ENCODE measurements around the gene ST8SIA6.
"Not testable (repeated sequence)": the region's sequence is repeated elsewhere in the genome, so short reads cannot be mapped to it uniquely, and the experiment has no call there.

ST8SIA6 gene

DNA sequence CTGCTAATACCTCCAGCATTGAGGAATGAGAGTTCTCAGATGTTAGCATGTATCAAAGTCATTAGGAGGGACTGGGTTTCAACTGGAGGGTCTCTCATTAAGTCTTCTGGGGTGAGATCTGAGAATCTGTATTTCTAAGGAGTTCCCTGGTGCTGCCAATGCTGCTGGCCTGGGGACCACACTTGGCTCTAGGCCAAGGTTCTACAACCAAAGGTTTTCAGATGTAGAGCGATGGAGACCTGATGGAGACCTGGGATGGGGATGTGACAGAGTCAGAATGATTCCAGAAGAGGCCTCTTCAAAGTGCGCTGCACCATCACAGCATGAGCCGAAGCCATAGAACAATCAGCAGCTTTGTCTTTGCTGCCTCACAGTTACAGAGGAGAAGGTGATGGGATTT, 27.2 kb downstream of the ST8SIA6 start:
- DNase-seq (ENCODE audit: low read depth in 2 of 2) = no peak

DNA sequence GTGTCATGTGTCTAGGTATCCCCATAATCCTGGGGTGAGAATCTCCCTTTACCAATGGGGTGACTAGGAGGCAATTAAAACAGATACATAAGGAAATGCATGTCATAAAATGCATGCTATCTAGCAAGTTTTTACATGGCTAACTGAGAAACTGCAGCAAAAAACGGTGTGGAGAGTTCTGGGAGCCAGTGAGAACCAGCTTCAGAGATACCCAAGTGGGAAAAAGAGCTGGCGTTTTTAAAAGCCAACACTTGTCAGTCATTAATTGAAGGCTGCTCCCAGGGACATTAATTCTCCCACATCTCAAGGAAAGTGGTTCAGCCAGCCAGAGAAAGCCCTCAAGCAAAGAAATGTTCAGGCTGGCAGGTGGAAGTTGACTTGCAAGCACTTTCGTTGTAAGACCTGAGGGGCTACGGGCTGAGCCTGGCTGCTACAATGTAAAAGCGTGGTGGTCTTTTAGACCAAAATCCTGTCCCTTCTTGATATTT, 28.1 kb downstream of the ST8SIA6 start:
- DNase-seq (ENCODE audit: low read depth in 2 of 2) = no peak

DNA sequence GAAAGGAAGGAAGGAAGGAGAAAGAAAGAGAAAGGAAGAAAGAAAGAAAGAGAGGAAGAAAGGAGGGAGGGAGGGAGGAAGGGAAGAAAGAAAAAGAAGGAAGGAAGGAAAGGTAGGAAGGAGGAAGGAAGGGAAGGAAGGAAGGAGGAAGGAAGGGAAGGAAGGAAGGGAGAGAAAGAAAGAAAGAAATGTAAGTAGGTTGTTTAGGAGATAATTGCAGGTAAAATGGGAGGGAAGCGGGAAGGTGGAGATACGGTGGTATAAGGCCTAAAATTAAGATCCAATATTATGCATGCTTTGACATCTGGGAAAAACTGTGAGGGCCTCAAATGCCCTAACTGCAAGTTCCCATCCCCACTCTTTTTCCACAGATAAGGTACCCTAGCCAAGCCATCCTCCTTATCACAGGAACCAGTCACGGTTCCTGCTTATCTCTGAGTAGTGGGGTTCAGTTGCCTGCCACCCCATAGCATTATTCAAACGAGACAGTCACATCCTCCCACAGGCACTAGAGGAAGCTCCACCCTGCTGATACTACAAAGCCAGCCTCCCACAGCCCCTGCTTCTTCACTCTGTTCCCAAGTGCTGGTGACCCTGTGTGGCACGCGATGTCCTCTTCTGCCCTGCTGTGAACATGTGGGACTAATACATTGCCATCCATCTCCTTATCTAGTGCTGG, 28.7 kb downstream of the ST8SIA6 start:
- peak in 1 of 2 donors; percentile 21 for DNase-seq (ENCODE audit: low read depth in 2 of 2)

DNA sequence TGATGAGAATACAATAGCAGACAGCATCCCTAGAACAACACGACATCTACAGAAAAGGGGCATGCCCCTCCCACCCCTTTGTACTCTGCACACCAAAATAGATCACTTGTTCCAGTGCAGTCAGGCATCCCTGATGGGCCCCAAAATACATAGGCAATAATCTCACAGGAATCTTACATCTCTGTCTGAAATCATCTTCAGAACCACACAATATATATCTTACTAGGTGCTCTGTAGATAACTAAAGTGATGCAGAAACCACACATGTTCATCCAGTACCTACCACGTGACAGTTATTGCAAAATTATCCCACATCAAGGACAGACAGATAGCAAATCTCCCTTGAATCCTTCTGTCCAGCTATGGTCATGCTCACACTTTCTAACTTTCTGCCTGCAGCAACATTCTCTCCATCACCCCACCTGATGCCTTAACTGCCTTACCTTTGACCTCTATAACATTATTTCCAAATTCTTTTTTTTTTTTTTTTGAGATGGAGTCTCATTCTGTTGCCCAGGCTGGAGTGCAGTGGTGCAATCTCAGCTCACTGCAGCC, 30.7 kb downstream of the ST8SIA6 start:
- DNase-seq (ENCODE audit: low read depth in 2 of 2) = no peak

DNA sequence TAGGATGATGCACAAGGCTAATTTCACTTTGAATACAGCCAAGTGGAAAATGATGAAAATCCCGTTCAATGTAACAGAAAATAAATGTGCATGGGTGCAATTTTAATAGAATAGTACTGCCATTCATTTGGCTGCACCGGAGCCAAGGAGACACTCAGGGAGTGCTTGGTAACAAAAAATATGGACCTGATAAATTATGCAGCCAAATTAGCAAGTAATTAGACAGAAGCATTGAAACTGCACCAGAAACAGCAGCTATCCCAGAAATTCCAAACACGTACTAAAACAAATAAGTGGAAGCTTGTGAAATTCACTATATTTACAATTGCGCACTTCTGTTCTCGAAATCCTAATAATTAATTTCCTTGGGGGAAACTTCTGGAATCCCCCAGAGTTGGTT, 31.5 kb downstream of the ST8SIA6 start:
- DNase-seq (ENCODE audit: low read depth in 2 of 2) = no peak

DNA sequence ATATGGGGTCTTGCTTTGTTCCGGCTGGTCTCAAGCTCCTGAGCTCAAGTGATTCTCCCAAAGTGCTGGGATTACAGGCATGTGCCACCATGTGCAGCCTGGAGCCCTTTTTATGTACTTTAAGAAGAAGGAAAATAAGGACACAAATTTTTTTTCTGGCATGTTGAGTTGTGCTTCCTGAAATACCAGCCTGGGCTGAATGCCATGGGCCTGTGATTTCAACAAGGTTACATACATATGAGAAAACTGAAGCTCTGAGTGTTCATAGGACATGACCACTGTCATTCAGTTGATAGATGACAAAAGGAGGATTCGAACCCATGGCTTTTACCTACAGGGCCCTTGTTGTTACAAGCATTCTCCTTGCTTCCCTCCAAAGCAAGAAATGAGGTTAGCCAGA, 36.1 kb downstream of the ST8SIA6 start:
- no peak for DNase-seq (ENCODE audit: low read depth in 2 of 2)

DNA sequence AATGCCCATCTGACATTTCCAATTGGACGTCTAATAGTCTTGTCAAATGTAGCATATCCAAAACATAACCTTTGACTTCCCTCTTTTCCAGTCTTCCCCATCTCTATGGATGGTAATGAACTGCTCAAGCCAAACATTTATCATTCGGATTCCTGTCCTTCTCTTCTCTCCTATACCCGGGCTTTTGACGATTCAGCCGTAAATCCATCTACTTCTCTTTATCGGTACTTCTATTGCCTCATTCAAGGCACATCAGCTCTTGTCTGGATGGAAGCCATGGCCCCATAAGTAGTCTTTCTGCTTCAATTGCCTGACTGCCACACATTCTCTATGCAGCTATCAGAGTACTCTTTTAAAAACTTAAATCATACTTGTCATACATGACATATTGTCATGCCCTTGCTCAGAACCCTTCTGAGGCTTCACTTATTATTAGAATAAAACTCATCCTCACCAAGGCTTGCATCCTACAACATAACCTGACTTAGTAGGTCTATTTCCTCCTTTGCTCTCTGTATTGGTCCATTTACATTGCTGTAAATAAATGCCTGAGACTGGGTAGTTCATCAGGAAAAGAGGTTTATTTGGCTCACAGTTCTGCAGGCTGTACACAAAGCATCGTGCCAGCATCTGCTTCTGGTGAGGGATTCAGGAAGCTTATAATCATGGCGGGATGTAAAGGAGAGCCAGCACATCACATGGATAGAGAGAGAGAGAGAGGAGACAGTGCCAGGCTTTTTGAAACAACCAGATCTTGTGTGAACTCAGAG, 37.8 kb downstream of the ST8SIA6 start:
- DNase-seq (ENCODE audit: low read depth in 2 of 2) = no peak

DNA sequence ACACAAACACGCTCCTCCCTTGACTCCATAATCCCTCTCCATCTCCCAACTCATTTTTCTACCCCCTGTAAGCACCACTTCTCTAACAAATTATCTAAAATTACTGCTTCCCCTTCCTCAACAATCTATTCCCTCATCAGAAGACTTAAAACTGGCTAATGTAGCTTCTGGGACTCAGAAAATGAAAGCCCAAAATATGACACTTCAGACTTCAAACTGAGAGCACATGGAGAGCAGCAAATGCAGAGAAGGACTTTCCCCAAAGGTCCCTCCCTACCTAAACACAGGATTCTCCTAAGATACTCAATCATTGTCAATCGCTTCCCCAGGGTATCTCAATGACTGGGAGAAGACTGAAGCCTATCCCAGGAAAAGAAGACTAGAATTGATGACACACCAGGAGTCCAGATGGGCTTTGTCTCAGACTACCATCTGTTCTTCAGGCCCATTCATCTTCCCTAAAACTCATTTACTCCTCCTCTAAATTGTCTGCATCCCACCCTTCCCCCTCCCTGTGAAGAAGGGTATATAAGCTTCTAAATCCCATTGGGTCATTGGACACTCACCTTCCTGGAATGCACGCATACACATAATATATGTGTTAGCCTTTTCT, 39.2 kb downstream of the ST8SIA6 start:
- DNase-seq (ENCODE audit: low read depth in 2 of 2) = no peak

DNA sequence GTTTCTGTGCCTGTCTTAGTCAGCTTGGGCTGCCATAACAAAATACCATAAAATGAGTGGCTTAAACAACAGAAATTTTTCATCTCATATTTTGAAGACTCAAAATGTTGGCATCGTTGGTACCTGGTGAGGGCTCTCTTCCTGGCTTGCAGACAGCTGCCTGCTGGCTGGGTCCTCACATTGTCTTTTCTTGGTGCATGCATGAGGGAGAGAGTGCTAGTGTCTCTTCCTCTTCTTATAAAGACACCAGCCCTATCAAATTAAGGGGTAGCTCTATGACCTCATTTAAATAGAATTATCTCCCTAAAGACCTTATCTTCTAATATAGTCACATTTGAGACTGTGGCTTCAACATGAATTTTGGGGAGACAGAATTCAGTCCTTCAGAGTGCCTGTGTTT, 39.9 kb downstream of the ST8SIA6 start:
- DNase-seq (ENCODE audit: low read depth in 2 of 2) = no peak

DNA sequence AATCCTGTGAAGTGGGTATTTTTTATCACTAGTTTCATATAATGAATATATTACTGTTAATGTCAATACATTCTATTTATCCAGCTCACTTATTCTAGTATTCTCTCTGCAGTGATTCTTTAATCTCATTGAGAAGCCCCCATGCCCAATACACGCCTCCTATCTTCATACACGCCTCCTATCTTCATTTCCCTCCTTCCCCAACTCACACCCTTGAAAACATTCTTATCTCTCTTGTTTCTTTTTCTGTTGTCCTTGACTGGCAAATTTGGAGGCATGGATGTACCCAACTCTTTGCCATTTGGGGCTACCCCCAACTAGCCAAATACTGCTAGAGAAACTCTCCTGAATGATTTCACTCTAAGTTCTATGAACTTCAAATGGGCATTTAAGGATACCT, 40.5 kb downstream of the ST8SIA6 start:
- DNase-seq (ENCODE audit: low read depth in 2 of 2) = no peak

DNA sequence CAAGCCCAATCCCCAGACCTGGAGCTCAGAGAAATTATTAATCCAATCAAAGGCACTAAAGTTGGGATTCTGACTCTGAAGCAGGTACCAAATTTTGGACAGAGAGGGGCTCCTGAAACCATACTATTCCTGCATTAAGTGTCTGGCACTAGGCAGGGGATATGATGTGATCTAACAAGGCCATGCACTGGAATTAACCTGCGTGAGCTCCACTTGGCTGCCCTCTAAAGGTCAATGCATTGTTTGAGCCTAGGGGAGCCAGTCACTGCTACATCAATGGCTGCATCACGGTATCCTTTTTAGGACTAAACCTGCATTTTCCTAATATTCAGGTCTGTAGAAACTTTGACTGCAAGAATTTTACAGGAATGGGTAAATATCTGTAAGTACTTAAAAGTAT, 42.1 kb downstream of the ST8SIA6 start:
- DNase-seq (ENCODE audit: low read depth in 2 of 2) = no peak

DNA sequence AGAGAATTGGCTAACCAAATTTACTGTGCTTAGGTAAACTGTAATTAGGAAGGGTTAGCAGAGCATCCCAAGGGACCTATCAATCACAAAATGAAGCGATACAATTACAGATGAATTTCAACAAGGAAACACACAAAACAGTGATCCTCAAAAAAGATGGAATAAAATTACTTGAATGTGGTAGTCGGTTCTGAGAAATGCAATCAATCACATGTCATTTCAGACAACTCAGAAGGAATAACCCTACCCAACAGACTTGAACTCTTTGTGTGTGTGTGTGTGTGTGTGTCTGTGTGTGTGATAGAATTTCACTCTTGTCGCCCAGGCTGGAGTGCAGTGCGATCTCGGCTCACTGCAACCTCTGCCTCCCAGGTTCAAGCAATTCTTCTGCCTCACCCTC, 43.5 kb downstream of the ST8SIA6 start:
- DNase-seq (ENCODE audit: low read depth in 2 of 2) = no peak

DNA sequence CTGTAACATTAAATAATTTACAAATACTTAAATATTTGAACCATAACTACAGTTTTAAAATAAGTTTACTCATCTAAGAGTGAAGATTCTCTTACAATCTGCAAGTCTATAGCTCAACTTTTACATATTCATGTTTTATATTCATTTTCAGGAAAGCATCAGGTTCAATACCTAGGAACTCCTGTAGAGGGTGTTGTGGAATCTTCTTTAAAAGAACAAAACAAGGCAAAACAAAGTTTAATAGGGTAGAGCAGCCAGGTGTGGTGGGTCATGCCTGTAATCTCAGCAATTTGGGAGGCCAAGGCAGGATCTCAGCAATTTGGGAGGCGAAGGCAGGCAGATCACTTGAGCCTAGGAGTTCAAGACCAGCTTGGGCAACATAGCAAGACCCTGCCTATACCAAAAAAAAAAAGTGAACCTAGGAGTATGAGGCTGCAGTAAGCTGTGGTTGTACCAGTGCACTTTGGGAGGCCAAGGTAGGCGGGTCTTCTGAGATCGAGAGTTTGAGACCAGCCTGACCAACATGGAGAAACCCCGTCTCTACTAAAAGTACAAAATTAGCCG, 45.1 kb downstream of the ST8SIA6 start:
- DNase-seq (ENCODE audit: low read depth in 2 of 2) = no peak

DNA sequence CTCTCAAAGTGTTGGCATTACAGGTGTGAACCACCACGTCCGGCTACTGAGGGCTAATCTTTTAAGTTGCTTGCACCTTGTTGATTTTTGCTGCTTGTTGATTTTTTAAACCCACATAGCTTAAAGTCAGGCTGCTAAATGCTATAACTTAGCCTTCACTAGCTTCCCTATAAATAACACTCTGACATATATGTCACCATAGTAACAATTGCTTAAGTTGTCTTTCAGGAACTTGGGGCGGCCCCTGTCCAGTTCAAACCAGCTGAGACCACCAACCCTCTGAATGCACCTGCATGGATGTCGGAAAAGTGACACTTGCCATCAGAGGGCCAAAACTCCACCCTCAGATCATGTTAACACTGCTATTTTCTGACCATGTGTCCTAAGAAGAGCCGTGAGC, 47.3 kb downstream of the ST8SIA6 start:
- no peak for DNase-seq (ENCODE audit: low read depth in 2 of 2)

DNA sequence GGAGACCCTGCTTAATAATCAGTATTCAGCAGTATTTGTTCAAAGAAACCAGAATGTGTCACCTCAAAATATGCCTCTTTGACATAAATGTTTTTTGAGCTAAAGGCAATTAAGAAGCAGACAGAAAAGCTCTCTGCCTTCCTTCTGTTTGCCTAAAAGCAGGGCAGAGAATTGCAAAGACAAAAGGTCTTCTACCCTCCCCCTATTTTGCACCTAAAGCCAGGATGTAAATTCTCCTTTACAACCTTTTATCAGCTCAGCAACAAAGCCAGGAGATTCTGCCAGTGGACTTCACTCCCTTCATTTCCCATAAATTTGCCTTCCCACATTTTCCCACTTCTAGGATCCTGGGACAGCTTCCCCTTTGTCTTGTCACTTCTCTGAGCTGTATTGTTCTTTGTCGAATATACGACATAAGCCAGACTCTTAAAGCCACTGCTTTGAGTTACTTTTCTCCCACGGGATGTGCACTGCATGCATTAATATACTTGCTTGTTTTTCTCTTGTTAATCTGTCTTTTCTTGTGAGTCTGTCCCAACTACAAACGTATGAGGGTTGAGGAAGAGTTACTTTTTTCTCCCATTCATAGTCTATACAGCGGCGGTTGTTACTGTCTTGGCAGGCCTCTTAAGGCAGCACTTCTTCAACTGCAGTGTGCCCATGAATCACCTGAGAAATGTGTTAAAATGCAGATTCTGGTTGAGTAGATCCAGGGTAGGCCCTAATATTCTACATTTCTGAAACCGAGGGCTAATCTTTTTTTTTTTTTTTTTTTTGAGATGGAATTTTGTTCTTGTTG, 48.2 kb downstream of the ST8SIA6 start:
- no peak for DNase-seq (ENCODE audit: low read depth in 2 of 2)

DNA sequence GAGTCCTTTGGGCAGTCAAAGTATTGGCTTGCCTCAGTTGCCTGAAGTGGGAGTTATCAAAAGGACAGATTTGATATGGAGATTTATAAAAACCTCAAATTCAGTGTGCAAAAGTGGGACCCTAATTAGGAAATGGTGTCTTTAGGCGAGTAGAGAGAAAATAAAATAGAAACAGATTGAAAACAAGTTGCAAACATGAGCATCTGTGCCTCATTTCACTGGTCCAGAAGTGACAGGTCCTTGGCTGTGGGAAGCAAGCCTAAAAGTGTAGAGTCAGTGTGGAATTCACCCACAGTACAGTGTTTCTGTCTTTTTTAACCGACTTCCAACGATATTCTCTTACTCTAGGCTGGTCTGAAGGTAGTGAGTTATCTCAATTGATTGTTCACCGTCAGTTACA, 51.2 kb downstream of the ST8SIA6 start:
- DNase-seq (ENCODE audit: low read depth in 2 of 2) = no peak

DNA sequence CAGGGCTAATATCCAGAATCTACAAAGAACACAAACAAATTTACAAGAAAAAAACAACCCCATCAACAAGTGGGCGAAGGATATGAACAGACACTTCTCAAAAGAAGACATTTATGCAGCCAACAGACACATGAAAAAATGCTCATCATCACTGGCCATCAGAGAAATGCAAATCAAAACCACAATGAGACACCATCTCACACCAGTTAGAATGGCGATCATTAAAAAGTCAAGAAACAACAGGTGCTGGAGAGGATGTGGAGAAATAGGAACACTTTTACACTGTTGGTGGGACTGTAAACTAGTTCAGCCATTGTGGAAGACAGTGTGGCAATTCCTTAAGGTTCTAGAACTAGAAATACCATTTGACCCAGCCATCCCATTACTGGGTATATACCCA, 52.4 kb downstream of the ST8SIA6 start:
- not testable (repeated sequence) for DNase-seq (ENCODE audit: low read depth in 2 of 2)

DNA sequence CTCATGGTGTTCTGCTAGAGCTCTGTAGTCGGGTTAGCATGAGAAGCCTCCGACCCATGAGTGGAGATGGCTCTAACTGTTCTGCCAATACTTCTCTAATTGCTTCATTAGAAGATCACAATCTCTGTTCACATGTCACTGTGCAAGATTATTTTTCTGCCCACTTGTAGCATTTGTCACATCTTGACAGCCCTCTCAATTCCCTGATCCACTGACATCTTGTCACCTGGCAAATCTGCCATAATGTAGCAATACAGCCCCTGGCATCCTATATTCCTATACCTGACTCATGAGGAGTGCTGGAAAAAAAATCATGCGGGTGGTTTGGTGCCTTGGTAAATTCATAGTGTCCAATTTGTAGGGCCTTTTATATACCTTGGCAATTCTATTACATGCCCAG, 58.4 kb downstream of the ST8SIA6 start:
- DNase-seq (ENCODE audit: low read depth in 2 of 2) = no peak

DNA sequence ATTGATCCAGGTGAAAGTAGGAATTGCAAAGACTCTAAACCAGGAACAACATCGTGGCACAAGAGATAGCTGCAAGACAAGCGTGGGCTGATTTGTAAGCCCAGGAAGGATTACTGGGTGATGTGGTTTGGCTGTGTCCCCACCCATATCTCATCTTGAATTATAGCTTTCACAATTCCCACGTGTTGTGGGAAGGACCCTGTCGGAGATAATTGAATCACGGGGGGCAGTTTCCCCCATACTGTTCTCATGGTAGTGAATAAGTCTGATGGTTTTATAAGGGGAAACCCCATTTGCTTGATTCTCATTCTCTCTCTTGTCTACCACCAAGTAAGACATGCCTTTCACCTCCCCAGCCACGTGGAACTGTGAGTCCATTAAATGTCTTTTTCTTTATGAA, 59.5 kb downstream of the ST8SIA6 start:
- peak in 1 of 2 donors; percentile 4 for DNase-seq (ENCODE audit: low read depth in 2 of 2)

DNA sequence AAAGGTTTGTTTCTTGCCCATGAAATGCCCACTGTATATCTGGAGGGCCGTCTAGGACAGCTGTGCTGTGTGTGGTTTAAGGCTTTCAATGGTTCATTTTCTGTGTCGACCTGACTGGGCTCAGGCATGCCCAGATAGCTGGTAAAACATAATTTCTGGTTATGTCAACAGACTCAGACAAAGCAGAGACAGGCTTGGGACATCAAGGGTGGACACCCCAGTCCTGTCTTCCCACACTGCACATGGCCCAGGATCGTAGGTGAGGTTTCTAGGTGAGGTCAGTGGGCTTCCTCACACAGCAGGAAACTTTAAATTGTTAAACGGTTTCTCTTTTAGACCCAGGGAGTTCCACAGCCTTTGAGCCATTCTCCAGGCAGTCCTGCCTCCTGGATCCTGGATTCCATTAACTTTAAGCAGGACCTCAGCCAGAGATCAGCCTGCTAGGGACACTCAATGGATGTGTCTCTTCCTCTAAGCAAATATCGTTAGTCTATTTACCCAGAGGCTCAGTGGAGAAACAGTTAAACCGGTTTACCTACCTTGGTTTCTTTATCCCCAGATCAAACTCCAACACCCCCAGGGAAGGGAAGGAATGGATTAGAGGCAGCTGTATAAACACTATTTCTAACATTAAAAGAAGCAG, 66.4 kb downstream of the ST8SIA6 start:
- DNase-seq (ENCODE audit: low read depth in 2 of 2) = no peak

DNA sequence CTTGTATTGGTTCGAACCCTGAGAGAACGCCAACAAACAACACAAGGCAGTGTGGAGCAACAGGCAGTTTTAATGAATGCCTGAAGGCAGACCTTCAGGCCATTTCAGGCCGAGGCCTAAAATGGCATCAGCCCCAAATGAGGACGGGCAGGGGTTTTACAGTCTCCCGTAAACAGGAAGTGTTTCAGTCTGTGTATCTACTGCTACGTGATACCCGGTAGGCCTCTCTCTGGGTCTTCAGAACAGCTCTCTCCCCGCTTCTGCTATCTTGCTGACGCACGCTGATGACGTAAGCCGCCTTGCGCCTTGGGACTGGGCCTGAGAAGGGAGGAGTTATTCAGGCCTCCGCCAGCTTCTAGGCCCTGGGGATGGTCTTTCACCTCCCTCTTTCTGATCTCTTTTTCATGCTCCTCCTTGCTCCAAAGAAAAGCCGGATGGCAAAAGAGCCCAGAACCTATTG, 67.7 kb downstream of the ST8SIA6 start:
- DNase-seq (ENCODE audit: low read depth in 2 of 2) = no peak
